Memory B cell (primary cell): ENCODE measurements around the gene LEMD1.
"Not testable (repeated sequence)": the region's sequence is repeated elsewhere in the genome, so short reads cannot be mapped to it uniquely, and the experiment has no call there.

ENCODE experiments used
- ATAC-seq: fragments of 150-1000 bp; cut with Tn5 transposase; 2 replicates; pipeline ENCODE4 v1.10.0; 2021; ENCODE audit warnings: low read depth, mild to moderate bottlenecking, moderate library complexity
- DNase-seq, 2 donors: peaks; one replicate each; pipeline ENCODE4 v3.0.0; 2022; ENCODE audit warnings: low spot score in 2 of 2
- H3K27ac Mint-ChIP-seq: one replicate; pipeline ENCODE4 v1.8.0; 2022; ENCODE audit warnings: mild to moderate bottlenecking, moderate library complexity, mixed read lengths
- H3K27me3 Mint-ChIP-seq: one replicate; pipeline ENCODE4 v1.8.0; 2022; ENCODE audit warnings: mixed read lengths
- H3K36me3 Mint-ChIP-seq: one replicate; pipeline ENCODE4 v1.8.0; 2022; ENCODE audit warnings: mild to moderate bottlenecking, mixed read lengths
- H3K4me1 Mint-ChIP-seq: one replicate; pipeline ENCODE4 v1.8.0; 2022; ENCODE audit warnings: mixed read lengths
- H3K4me3 Mint-ChIP-seq: one replicate; pipeline ENCODE4 v1.8.0; 2022; ENCODE audit warnings: mild to moderate bottlenecking, moderate library complexity, mixed read lengths
- H3K9me3 Mint-ChIP-seq: one replicate; pipeline ENCODE4 v1.8.0; 2022; ENCODE audit warnings: mixed read lengths

Gene LEMD1

GRCh38 chr1:205424901-205425600 lies 3.2 kb upstream of the LEMD1 start:
- no peak overlapping the region for H3K4me3 Mint-ChIP-seq
- peaks cover 7% of the 10 kb centered on the region for H3K27me3 Mint-ChIP-seq
- no peak for DNase-seq
- H3K36me3 Mint-ChIP-seq: no peaks in the 10 kb centered on the region
- H3K27ac Mint-ChIP-seq: no peak overlapping the region
- no peak for ATAC-seq
- H3K4me1 Mint-ChIP-seq: peaks cover 6% of the 10 kb centered on the region
- no peaks in the 10 kb centered on the region for H3K9me3 Mint-ChIP-seq

- peaks cover 11% of the 10 kb centered on the region for H3K27me3 Mint-ChIP-seq
- H3K4me3 Mint-ChIP-seq: no peak overlapping the region
- ATAC-seq (no peak), DNase-seq (no peak)
- peaks cover 6% of the 10 kb centered on the region for H3K4me1 Mint-ChIP-seq
- H3K27ac Mint-ChIP-seq: no peak overlapping the region
- no peaks in the 10 kb centered on the region for H3K36me3 Mint-ChIP-seq
- no peaks in the 10 kb centered on the region for H3K9me3 Mint-ChIP-seq
Measured at GRCh38 chr1:205423814-205424399, 2.1 kb upstream of the LEMD1 start.

GRCh38 chr1:205422993-205423642 lies 1.3 kb upstream of the LEMD1 start:
- no peak overlapping the region for H3K4me3 Mint-ChIP-seq

GRCh38 chr1:205420938-205421337 lies 918 bp downstream of the LEMD1 start:
- peaks cover 8% of the 10 kb centered on the region for H3K27me3 Mint-ChIP-seq
- no peaks in the 10 kb centered on the region for H3K9me3 Mint-ChIP-seq
- ATAC-seq (no peak), DNase-seq (no peak)
- H3K27ac Mint-ChIP-seq: no peak overlapping the region
- no peaks in the 10 kb centered on the region for H3K36me3 Mint-ChIP-seq
- no peak overlapping the region for H3K4me3 Mint-ChIP-seq
- H3K4me1 Mint-ChIP-seq: no peaks in the 10 kb centered on the region

More at GRCh38 chr1:205422993-205423642, 1.3 kb upstream of the LEMD1 start:
- ATAC-seq (no peak), DNase-seq (no peak)
- Mint-ChIP-seq H3K9me3 (no peaks in the 10 kb centered on the region), H3K27ac (no peak overlapping the region), H3K4me1 (peaks cover 3% of the 10 kb centered on the region), H3K36me3 (no peaks in the 10 kb centered on the region), H3K27me3 (peaks cover 11% of the 10 kb centered on the region)

GRCh38 chr1:205417870-205418635 lies 3.8 kb downstream of the LEMD1 start:
- no peak for ATAC-seq
- peaks cover 16% of the 10 kb centered on the region for H3K27me3 Mint-ChIP-seq
- DNase-seq: no peak
- peaks cover 7% of the 10 kb centered on the region for H3K4me1 Mint-ChIP-seq
- no peaks in the 10 kb centered on the region for H3K9me3 Mint-ChIP-seq
- H3K4me3 Mint-ChIP-seq: no peak overlapping the region
- no peaks in the 10 kb centered on the region for H3K36me3 Mint-ChIP-seq
- H3K27ac Mint-ChIP-seq: no peak overlapping the region

- Mint-ChIP-seq H3K27me3 (peaks cover 11% of the 10 kb centered on the region), H3K4me1 (peaks cover 7% of the 10 kb centered on the region), H3K27ac (no peak overlapping the region), H3K4me3 (no peak overlapping the region), H3K9me3 (no peaks in the 10 kb centered on the region), H3K36me3 (no peaks in the 10 kb centered on the region)
- ATAC-seq (no peak), DNase-seq (no peak)
Measured at GRCh38 chr1:205416322-205416721, 5.5 kb downstream of the LEMD1 start.

- Mint-ChIP-seq H3K4me1 (peaks cover 18% of the 10 kb centered on the region), H3K27ac (no peak overlapping the region), H3K27me3 (peaks cover 22% of the 10 kb centered on the region), H3K36me3 (peaks cover 5% of the 10 kb centered on the region), H3K9me3 (no peaks in the 10 kb centered on the region), H3K4me3 (no peak overlapping the region)
- DNase-seq: no peak
- ATAC-seq: no peak
Measured at GRCh38 chr1:205410581-205411298, 11.1 kb downstream of the LEMD1 start.

- ATAC-seq (no peak), DNase-seq (no peak)
- H3K27me3 Mint-ChIP-seq: peaks cover 17% of the 10 kb centered on the region
- H3K4me3 Mint-ChIP-seq: no peak overlapping the region
- peaks cover 12% of the 10 kb centered on the region for H3K4me1 Mint-ChIP-seq
- H3K9me3 Mint-ChIP-seq: no peaks in the 10 kb centered on the region
- H3K27ac Mint-ChIP-seq: no peak overlapping the region
- H3K36me3 Mint-ChIP-seq: peaks cover 5% of the 10 kb centered on the region
Measured at GRCh38 chr1:205407970-205408369, 13.9 kb downstream of the LEMD1 start.

GRCh38 chr1:205406252-205406651 lies 15.6 kb downstream of the LEMD1 start:
- not testable (repeated sequence) for H3K27ac Mint-ChIP-seq, DNase-seq, H3K36me3 Mint-ChIP-seq, H3K4me3 Mint-ChIP-seq, ATAC-seq, H3K9me3 Mint-ChIP-seq
- peaks cover 17% of the 10 kb centered on the region for H3K27me3 Mint-ChIP-seq
- H3K4me1 Mint-ChIP-seq: peaks cover 12% of the 10 kb centered on the region

GRCh38 chr1:205404484-205404883 lies 17.4 kb downstream of the LEMD1 start:
- H3K4me1 Mint-ChIP-seq, ATAC-seq, H3K27me3 Mint-ChIP-seq, H3K36me3 Mint-ChIP-seq, H3K9me3 Mint-ChIP-seq, H3K27ac Mint-ChIP-seq, DNase-seq, H3K4me3 Mint-ChIP-seq: not testable (repeated sequence)

GRCh38 chr1:205398586-205398985 lies 23.3 kb downstream of the LEMD1 start:
- no peak for ATAC-seq
- Mint-ChIP-seq H3K4me1 (peaks cover 2% of the 10 kb centered on the region), H3K9me3 (no peaks in the 10 kb centered on the region), H3K36me3 (no peaks in the 10 kb centered on the region), H3K27me3 (peaks cover 3% of the 10 kb centered on the region), H3K27ac (no peak overlapping the region), H3K4me3 (no peak overlapping the region)
- DNase-seq: no peak

- H3K27me3 Mint-ChIP-seq: peaks cover 3% of the 10 kb centered on the region
- H3K4me1 Mint-ChIP-seq: peaks cover 2% of the 10 kb centered on the region
- DNase-seq (peak in 1 of 2 donors; percentile 38), ATAC-seq (peak; percentile 56)
- H3K36me3 Mint-ChIP-seq: no peaks in the 10 kb centered on the region
- no peak overlapping the region for H3K4me3 Mint-ChIP-seq
- H3K9me3 Mint-ChIP-seq: no peaks in the 10 kb centered on the region
- H3K27ac Mint-ChIP-seq: no peak overlapping the region
Measured at GRCh38 chr1:205396967-205397616, 24.8 kb downstream of the LEMD1 start.

GRCh38 chr1:205395616-205396015 lies 26.2 kb downstream of the LEMD1 start:
- Mint-ChIP-seq H3K27ac (no peak overlapping the region), H3K4me1 (peaks cover 2% of the 10 kb centered on the region), H3K36me3 (no peaks in the 10 kb centered on the region), H3K4me3 (no peak overlapping the region), H3K27me3 (peaks cover 7% of the 10 kb centered on the region), H3K9me3 (no peaks in the 10 kb centered on the region)
- no peak for DNase-seq
- no peak for ATAC-seq
